ENCODE measurements around the gene SOX12. TPM values are rescaled to one million over a fixed set of nuclear protein-coding genes. Genes with fewer than 3 reads are reported as not detected.

Gene SOX12
- total RNA-seq, 2 donors from 2014 or later = 5.2 to 8.3 TPM

GRCh38 chr20:311609-312008 is 13.7 kb upstream of the SOX12 start:
- H3K9me3 ChIP-seq (ENCODE audit: control insufficient read depth, low read length, poor library complexity, severe bottlenecking) = no peaks in the 10 kb centered on the region
- peaks cover 4% of the 10 kb centered on the region for H3K27me3 Mint-ChIP-seq
- DNase-seq (no peak), ATAC-seq (no peak)
- peaks cover 10% of the 10 kb centered on the region for H3K4me1 Mint-ChIP-seq
- H3K27ac Mint-ChIP-seq = no peak overlapping the region
- peaks cover 4% of the 10 kb centered on the region for H3K36me3 Mint-ChIP-seq (ENCODE audit: low read depth)
- no peak overlapping the region for H3K4me3 Mint-ChIP-seq

- Mint-ChIP-seq H3K27me3 (peaks cover 4% of the 10 kb centered on the region), H3K4me1 (peaks cover 10% of the 10 kb centered on the region), H3K36me3 (ENCODE audit: low read depth) (peaks cover 4% of the 10 kb centered on the region), H3K4me3 (no peak overlapping the region), H3K27ac (no peak overlapping the region)
- no peak for DNase-seq
- no peak for ATAC-seq
- no peaks in the 10 kb centered on the region for H3K9me3 ChIP-seq (ENCODE audit: control insufficient read depth, low read length, poor library complexity, severe bottlenecking)
Measured at GRCh38 chr20:312067-312466, 13.3 kb upstream of the SOX12 start.

- no peaks in the 10 kb centered on the region for H3K9me3 ChIP-seq (ENCODE audit: control insufficient read depth, low read length, poor library complexity, severe bottlenecking)
- peaks cover 4% of the 10 kb centered on the region for H3K36me3 Mint-ChIP-seq (ENCODE audit: low read depth)
- H3K4me1 Mint-ChIP-seq = peaks cover 10% of the 10 kb centered on the region
- H3K27ac Mint-ChIP-seq = no peak overlapping the region
- no peak for ATAC-seq
- H3K27me3 Mint-ChIP-seq = peaks cover 4% of the 10 kb centered on the region
- DNase-seq = no peak
- H3K4me3 Mint-ChIP-seq = no peak overlapping the region
Measured at GRCh38 chr20:312866-313265, 12.5 kb upstream of the SOX12 start.

- H3K27me3 Mint-ChIP-seq = peaks cover 4% of the 10 kb centered on the region
- no peak for ATAC-seq
- peaks cover 8% of the 10 kb centered on the region for H3K4me1 Mint-ChIP-seq
Measured at GRCh38 chr20:313402-313801, 11.9 kb upstream of the SOX12 start.

GRCh38 chr20:313948-314347 is 11.4 kb upstream of the SOX12 start:
- H3K4me3 Mint-ChIP-seq = no peak overlapping the region
- H3K36me3 Mint-ChIP-seq (ENCODE audit: low read depth) = peaks cover 4% of the 10 kb centered on the region
- no peak for DNase-seq
- peaks cover 4% of the 10 kb centered on the region for H3K27me3 Mint-ChIP-seq
- ATAC-seq = no peak
- no peaks in the 10 kb centered on the region for H3K9me3 ChIP-seq (ENCODE audit: control insufficient read depth, low read length, poor library complexity, severe bottlenecking)
- H3K4me1 Mint-ChIP-seq = peaks cover 8% of the 10 kb centered on the region
- no peak overlapping the region for H3K27ac Mint-ChIP-seq

More at GRCh38 chr20:313402-313801, 11.9 kb upstream of the SOX12 start:
- no peak overlapping the region for H3K27ac Mint-ChIP-seq
- no peak for DNase-seq
- peaks cover 4% of the 10 kb centered on the region for H3K36me3 Mint-ChIP-seq (ENCODE audit: low read depth)
- no peaks in the 10 kb centered on the region for H3K9me3 ChIP-seq (ENCODE audit: control insufficient read depth, low read length, poor library complexity, severe bottlenecking)
- no peak overlapping the region for H3K4me3 Mint-ChIP-seq

GRCh38 chr20:316316-317068 is 8.9 kb upstream of the SOX12 start:
- ATAC-seq (no peak), DNase-seq (no peak)
- H3K27ac Mint-ChIP-seq = peak overlapping the region; percentile 67
- no peak overlapping the region for H3K4me3 Mint-ChIP-seq
- peaks cover 4% of the 10 kb centered on the region for H3K36me3 Mint-ChIP-seq (ENCODE audit: low read depth)
- no peaks in the 10 kb centered on the region for H3K9me3 ChIP-seq (ENCODE audit: control insufficient read depth, low read length, poor library complexity, severe bottlenecking)
- H3K4me1 Mint-ChIP-seq = no peaks in the 10 kb centered on the region
- H3K27me3 Mint-ChIP-seq = peaks cover 4% of the 10 kb centered on the region

GRCh38 chr20:324177-325044 is 941 bp upstream of the SOX12 start:
- Mint-ChIP-seq H3K36me3 (ENCODE audit: low read depth) (no peaks in the 10 kb centered on the region), H3K27me3 (no peaks in the 10 kb centered on the region), H3K4me1 (peaks cover 8% of the 10 kb centered on the region), H3K27ac (peak overlapping the region; percentile 43), H3K4me3 (peak overlapping the region; percentile 91)
- DNase-seq = peak; percentile 82 to 91 (median 84)
- peak; percentile 69 for ATAC-seq
- H3K9me3 ChIP-seq (ENCODE audit: control insufficient read depth, low read length, poor library complexity, severe bottlenecking) = no peaks in the 10 kb centered on the region

GRCh38 chr20:325889-326644 is 715 bp downstream of the SOX12 start:
- H3K4me1 Mint-ChIP-seq = peaks cover 13% of the 10 kb centered on the region
- no peaks in the 10 kb centered on the region for H3K9me3 ChIP-seq (ENCODE audit: control insufficient read depth, low read length, poor library complexity, severe bottlenecking)
- no peak overlapping the region for H3K27ac Mint-ChIP-seq
- no peaks in the 10 kb centered on the region for H3K27me3 Mint-ChIP-seq
- peak overlapping the region; percentile 87 for H3K4me3 Mint-ChIP-seq
- DNase-seq (peak; percentile 23 to 43 (median 30)), ATAC-seq (no peak)
- H3K36me3 Mint-ChIP-seq (ENCODE audit: low read depth) = no peaks in the 10 kb centered on the region

- Mint-ChIP-seq H3K4me3 (peak overlapping the region; percentile 87), H3K27me3 (no peaks in the 10 kb centered on the region), H3K27ac (peak overlapping the region; percentile 16), H3K36me3 (ENCODE audit: low read depth) (no peaks in the 10 kb centered on the region), H3K4me1 (peaks cover 13% of the 10 kb centered on the region)
- H3K9me3 ChIP-seq (ENCODE audit: control insufficient read depth, low read length, poor library complexity, severe bottlenecking) = no peaks in the 10 kb centered on the region
- DNase-seq = no peak
- no peak for ATAC-seq
Measured at GRCh38 chr20:326645-327185, 1.4 kb downstream of the SOX12 start.

- no peaks in the 10 kb centered on the region for H3K27me3 Mint-ChIP-seq
- peaks cover 13% of the 10 kb centered on the region for H3K4me1 Mint-ChIP-seq
- H3K27ac Mint-ChIP-seq = peak overlapping the region; percentile 16
- no peaks in the 10 kb centered on the region for H3K36me3 Mint-ChIP-seq (ENCODE audit: low read depth)
- no peaks in the 10 kb centered on the region for H3K9me3 ChIP-seq (ENCODE audit: control insufficient read depth, low read length, poor library complexity, severe bottlenecking)
- peak; percentile 15 for ATAC-seq
- H3K4me3 Mint-ChIP-seq = peak overlapping the region; percentile 87
- DNase-seq = peak; percentile 58 to 69 (median 64)
Measured at GRCh38 chr20:327186-328026, 2.1 kb downstream of the SOX12 start.

GRCh38 chr20:328027-328974 is 2.9 kb downstream of the SOX12 start:
- H3K9me3 ChIP-seq (ENCODE audit: control insufficient read depth, low read length, poor library complexity, severe bottlenecking) = no peaks in the 10 kb centered on the region
- H3K4me3 Mint-ChIP-seq = peak overlapping the region; percentile 72
- DNase-seq (no peak), ATAC-seq (no peak)
- no peak overlapping the region for H3K27ac Mint-ChIP-seq
- peaks cover 13% of the 10 kb centered on the region for H3K4me1 Mint-ChIP-seq
- H3K36me3 Mint-ChIP-seq (ENCODE audit: low read depth) = no peaks in the 10 kb centered on the region
- no peaks in the 10 kb centered on the region for H3K27me3 Mint-ChIP-seq

All from T-helper 17 cell (primary cell).